ENCODE data around the gene VAMP7.
"Not testable (repeated sequence)": the region's sequence is repeated elsewhere in the genome, so short reads cannot be mapped to it uniquely, and the experiment has no call there.

DNA sequence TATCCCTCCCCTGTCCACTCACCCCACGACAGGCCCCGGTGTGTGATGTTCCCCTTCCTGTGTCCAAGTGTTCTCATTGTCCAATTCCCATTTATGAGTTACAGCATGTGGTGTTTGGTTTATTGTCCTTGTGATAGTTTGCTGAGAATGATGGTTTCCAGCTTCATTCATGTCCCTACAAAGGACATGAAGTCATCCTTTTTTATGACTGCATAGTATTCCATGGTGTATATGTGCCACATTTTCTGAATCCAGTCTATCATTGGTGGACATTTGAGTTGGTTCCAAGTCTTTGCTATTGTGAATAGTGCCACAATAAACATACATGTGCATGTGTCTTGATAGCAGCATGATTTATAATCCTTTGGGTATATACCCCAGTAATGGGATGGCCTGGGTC is 29.4 kb upstream of the VAMP7 start:
- TF ChIP-seq, protein P1, sequence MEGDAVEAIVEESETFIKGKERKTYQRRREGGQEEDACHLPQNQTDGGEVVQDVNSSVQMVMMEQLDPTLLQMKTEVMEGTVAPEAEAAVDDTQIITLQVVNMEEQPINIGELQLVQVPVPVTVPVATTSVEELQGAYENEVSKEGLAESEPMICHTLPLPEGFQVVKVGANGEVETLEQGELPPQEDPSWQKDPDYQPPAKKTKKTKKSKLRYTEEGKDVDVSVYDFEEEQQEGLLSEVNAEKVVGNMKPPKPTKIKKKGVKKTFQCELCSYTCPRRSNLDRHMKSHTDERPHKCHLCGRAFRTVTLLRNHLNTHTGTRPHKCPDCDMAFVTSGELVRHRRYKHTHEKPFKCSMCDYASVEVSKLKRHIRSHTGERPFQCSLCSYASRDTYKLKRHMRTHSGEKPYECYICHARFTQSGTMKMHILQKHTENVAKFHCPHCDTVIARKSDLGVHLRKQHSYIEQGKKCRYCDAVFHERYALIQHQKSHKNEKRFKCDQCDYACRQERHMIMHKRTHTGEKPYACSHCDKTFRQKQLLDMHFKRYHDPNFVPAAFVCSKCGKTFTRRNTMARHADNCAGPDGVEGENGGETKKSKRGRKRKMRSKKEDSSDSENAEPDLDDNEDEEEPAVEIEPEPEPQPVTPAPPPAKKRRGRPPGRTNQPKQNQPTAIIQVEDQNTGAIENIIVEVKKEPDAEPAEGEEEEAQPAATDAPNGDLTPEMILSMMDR (IDR thresholded peaks at IDR 0.05) = not testable (repeated sequence)
- TF ChIP-seq POLR2A (IDR thresholded peaks at IDR 0.05) = not testable (repeated sequence)

Data from Peyer's patch (tissue), 4 donors.